ENCODE results near the gene LRRC27.

- no peak for TF ChIP-seq CTCF (IDR thresholded peaks at IDR 0.05)
- TF ChIP-seq POLR2A (IDR thresholded peaks at IDR 0.05): no peak
Observed at GRCh38 chr10:132309471-132309865, 22.5 kb upstream of the LRRC27 start.

Measured in adrenal gland (tissue), 5 donors.